DOHH2 (cell line): Measurements from ENCODE around the gene HES4.
"Not testable (repeated sequence)": the region's sequence is repeated elsewhere in the genome, so short reads cannot be mapped to it uniquely, and the experiment has no call there.

Source experiments
- H3F3A ChIP-seq: fragments of 200-600 bp; sonication (generic), shearing (Covaris generic); 2 replicates; pipeline ENCODE4 v1.6.0; 2016; ENCODE audit warnings: antibody characterized with exemption, mild to moderate bottlenecking; ENCODE audit not compliant: control insufficient read depth, insufficient read depth
- H3K27ac ChIP-seq: fragments of 200-600 bp; sonication (generic); 2 replicates; pipeline ENCODE4 v1.5.1; 2014; ENCODE audit warnings: low read depth, mild to moderate bottlenecking, low read length, moderate library complexity
- H3K27me3 ChIP-seq: fragments of 200-600 bp; sonication (generic); 2 replicates; pipeline ENCODE4 v1.6.1; 2014; ENCODE audit warnings: mild to moderate bottlenecking, low read length, mixed read lengths; ENCODE audit not compliant: control insufficient read depth
- H3K36me3 ChIP-seq: fragments of 200-600 bp; sonication (generic); 2 replicates; pipeline ENCODE4 v1.6.1; 2014; ENCODE audit warnings: mild to moderate bottlenecking, low read length, moderate library complexity, mixed read lengths; ENCODE audit not compliant: control insufficient read depth
- H3K4me1 ChIP-seq: fragments of 200-600 bp; sonication (generic); 2 replicates; pipeline ENCODE4 v1.6.1; 2014; ENCODE audit warnings: mild to moderate bottlenecking, low read length, mixed read lengths; ENCODE audit not compliant: control insufficient read depth
- H3K4me2 ChIP-seq: fragments of 200-600 bp; sonication (generic); 2 replicates; pipeline ENCODE4 v1.6.0; 2014; ENCODE audit warnings: mild to moderate bottlenecking, low read length, moderate library complexity
- H3K4me3 ChIP-seq: fragments of 200-600 bp; sonication (generic); 2 replicates; pipeline ENCODE4 v1.5.1; 2014; ENCODE audit warnings: mild to moderate bottlenecking, low read length, mixed read lengths
- H3K79me2 ChIP-seq: fragments of 200-600 bp; sonication (generic); 2 replicates; pipeline ENCODE4 v1.6.1; 2014; ENCODE audit warnings: mild to moderate bottlenecking, low read length, mixed read lengths; ENCODE audit not compliant: control insufficient read depth
- H3K9me2 ChIP-seq: fragments of 200-600 bp; sonication (generic); replicated peaks from 2 replicates; pipeline ENCODE4 v1.6.1; 2014; ENCODE audit warnings: mild to moderate bottlenecking, low read length, mixed read lengths; ENCODE audit not compliant: control insufficient read depth
- H3K9me3 ChIP-seq: fragments of 200-600 bp; sonication (generic); 2 replicates; pipeline ENCODE4 v1.6.1; 2014; ENCODE audit warnings: antibody characterized with exemption, low read length, mixed read lengths; ENCODE audit not compliant: control insufficient read depth, insufficient read depth
- H4K20me1 ChIP-seq: fragments of 200-600 bp; sonication (generic); 2 replicates; pipeline ENCODE4 v1.6.0; 2014; ENCODE audit warnings: low read depth, mild to moderate bottlenecking, antibody characterized with exemption, low read length, moderate library complexity; ENCODE audit not compliant: control insufficient read depth, insufficient read depth
- EZH2phosphoT487 ChIP-seq: fragments of 200-600 bp; sonication (generic); IDR thresholded peaks from 2 replicates; pipeline ENCODE4 v1.6.1; 2017; ENCODE audit warnings: borderline replicate concordance, mild to moderate bottlenecking, antibody characterized with exemption, low read length, moderate library complexity, mixed read lengths
- TF ChIP-seq, protein P1 (sequence below): fragments of 200-600 bp; sonication (generic); IDR thresholded peaks from one replicate; pipeline ENCODE4 v1.5.1; 2014; ENCODE audit warnings: antibody characterized with exemption, mild to moderate bottlenecking, low read depth, low read length; ENCODE audit not compliant: poor library complexity, severe bottlenecking

HES4 gene

DNA sequence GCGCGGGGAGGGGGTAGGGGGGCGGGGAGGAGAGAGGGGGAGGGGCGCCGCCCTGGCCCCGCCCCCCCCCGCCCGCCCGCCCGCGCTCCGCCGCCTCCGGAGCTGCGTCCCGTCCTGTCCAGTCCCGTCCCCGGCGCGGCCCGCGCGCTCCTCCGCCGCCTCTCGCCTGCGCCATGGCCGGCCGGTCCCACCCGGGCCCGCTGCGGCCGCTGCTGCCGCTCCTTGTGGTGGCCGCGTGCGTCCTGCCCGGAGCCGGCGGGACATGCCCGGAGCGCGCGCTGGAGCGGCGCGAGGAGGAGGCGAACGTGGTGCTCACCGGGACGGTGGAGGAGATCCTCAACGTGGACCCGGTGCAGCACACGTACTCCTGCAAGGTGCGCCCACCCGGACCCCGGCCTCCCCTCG lies 20.1 kb upstream of the HES4 start, which contains the start of gene AGRN:
Gene AGRN, plus strand, starts transcription at position 121 of the 405 bp plus-strand sequence. Its CDS starts 53 bp downstream, at position 174.
- TF ChIP-seq, protein P1, sequence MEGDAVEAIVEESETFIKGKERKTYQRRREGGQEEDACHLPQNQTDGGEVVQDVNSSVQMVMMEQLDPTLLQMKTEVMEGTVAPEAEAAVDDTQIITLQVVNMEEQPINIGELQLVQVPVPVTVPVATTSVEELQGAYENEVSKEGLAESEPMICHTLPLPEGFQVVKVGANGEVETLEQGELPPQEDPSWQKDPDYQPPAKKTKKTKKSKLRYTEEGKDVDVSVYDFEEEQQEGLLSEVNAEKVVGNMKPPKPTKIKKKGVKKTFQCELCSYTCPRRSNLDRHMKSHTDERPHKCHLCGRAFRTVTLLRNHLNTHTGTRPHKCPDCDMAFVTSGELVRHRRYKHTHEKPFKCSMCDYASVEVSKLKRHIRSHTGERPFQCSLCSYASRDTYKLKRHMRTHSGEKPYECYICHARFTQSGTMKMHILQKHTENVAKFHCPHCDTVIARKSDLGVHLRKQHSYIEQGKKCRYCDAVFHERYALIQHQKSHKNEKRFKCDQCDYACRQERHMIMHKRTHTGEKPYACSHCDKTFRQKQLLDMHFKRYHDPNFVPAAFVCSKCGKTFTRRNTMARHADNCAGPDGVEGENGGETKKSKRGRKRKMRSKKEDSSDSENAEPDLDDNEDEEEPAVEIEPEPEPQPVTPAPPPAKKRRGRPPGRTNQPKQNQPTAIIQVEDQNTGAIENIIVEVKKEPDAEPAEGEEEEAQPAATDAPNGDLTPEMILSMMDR: no peak
- TF ChIP-seq EZH2phosphoT487: no peak
- H3K27ac ChIP-seq: no peak within 1 kb of the TSS
- H3K9me2 ChIP-seq: no peaks in the 10 kb centered on the region
- H3K36me3 ChIP-seq: no peaks in the 10 kb centered on the region
- H3K4me3 ChIP-seq: peak within 1 kb of the TSS; percentile 60
- peak within 1 kb of the TSS; percentile 56 for H3K4me2 ChIP-seq
- peaks cover 37% of the 10 kb centered on the region for H3K27me3 ChIP-seq
- H3F3A ChIP-seq: no peaks in the 10 kb centered on the region
- no peaks in the 10 kb centered on the region for H4K20me1 ChIP-seq
- no peaks in the 10 kb centered on the region; the same call in 1 of the 2 replicates for H3K4me1 ChIP-seq
- H3K9me3 ChIP-seq: no peaks in the 10 kb centered on the region
- no peaks in the 10 kb centered on the region for H3K79me2 ChIP-seq

DNA sequence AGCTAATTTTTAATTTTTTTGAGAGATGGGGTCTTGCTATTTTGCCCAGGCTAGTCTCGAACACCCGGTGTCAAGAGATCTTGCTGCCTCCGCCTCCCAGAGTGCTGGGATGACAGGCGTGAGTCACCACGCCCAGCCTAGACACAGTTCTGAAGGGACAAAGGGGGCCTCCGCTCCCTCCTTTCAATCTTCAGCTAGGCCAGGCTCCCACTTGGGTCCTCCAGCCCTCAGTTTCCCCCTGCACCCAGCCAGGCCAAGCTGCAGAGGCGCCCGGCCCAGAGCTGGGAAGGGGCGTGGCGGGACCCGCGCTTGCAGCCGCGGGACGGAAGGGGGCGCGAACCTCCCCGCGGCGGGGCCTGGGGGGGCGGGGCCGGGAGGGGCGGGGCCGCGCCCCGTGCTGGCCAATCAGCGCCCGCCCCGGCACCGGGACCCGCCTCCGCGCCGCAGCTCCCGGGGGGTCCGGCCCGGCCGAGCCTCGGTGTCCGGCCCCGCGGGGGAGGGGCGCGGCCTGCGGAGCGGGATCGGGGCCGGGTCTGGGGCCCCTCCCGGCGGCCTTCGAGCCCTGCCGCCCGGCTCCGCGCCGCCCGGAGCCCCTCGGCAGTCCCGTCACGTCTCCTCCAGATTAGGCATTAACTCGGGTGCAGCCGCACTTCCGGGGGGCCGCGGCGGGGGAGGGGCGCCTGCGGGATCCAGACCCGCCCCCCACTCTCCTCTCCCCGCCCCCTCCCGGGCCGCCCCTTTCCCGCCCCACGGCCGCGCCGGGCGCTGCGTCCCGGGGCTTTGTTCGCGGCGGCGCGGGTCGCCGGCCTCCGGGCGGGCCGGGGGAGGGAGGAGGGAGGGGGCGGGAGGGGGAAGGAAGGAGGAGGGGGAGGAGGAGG lies 19.5 kb upstream of the HES4 start:
- no peaks in the 10 kb centered on the region for H3K79me2 ChIP-seq
- H3K9me2 ChIP-seq: no peaks in the 10 kb centered on the region
- no peaks in the 10 kb centered on the region; the same call in 1 of the 2 replicates for H3K4me1 ChIP-seq
- no peaks in the 10 kb centered on the region for H3K36me3 ChIP-seq
- H3K27ac ChIP-seq: no peak overlapping the region
- H3K27me3 ChIP-seq: peaks cover 36% of the 10 kb centered on the region
- H3F3A ChIP-seq: no peaks in the 10 kb centered on the region
- peak overlapping the region; percentile 42; the same call in 1 of the 2 replicates for H3K4me2 ChIP-seq
- TF ChIP-seq, protein P1: peak; percentile 26
- no peak for TF ChIP-seq EZH2phosphoT487
- peak overlapping the region; percentile 54 for H3K4me3 ChIP-seq
- no peaks in the 10 kb centered on the region for H4K20me1 ChIP-seq
- no peaks in the 10 kb centered on the region for H3K9me3 ChIP-seq

DNA sequence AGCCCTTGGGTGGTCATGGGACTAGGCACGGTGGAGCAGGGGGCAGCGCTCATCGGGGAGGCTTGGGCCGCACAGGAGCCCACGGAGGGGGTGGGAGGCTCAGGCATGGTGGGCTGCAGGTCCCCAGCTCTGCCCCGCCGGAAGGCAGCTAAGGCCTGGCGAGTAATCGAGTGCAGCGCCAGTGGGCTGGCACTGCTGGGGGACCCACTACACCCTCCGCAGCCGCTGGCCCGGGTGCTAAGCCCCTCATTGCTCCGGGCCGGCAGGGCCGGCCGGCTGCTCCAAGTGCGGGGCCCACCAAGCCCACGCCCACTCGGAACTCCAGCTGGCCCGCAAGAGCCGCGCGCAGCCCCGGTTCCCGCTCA lies 18.4 kb upstream of the HES4 start:
- Histone ChIP-seq H3K4me1 (peaks cover 10% of the 10 kb centered on the region), H3K27me3 (peaks cover 32% of the 10 kb centered on the region)
- H3K9me2 ChIP-seq, H4K20me1 ChIP-seq, H3K36me3 ChIP-seq, H3K4me2 ChIP-seq, H3K9me3 ChIP-seq, H3K4me3 ChIP-seq, H3K27ac ChIP-seq, H3K79me2 ChIP-seq, H3F3A ChIP-seq: not testable (repeated sequence)

DNA sequence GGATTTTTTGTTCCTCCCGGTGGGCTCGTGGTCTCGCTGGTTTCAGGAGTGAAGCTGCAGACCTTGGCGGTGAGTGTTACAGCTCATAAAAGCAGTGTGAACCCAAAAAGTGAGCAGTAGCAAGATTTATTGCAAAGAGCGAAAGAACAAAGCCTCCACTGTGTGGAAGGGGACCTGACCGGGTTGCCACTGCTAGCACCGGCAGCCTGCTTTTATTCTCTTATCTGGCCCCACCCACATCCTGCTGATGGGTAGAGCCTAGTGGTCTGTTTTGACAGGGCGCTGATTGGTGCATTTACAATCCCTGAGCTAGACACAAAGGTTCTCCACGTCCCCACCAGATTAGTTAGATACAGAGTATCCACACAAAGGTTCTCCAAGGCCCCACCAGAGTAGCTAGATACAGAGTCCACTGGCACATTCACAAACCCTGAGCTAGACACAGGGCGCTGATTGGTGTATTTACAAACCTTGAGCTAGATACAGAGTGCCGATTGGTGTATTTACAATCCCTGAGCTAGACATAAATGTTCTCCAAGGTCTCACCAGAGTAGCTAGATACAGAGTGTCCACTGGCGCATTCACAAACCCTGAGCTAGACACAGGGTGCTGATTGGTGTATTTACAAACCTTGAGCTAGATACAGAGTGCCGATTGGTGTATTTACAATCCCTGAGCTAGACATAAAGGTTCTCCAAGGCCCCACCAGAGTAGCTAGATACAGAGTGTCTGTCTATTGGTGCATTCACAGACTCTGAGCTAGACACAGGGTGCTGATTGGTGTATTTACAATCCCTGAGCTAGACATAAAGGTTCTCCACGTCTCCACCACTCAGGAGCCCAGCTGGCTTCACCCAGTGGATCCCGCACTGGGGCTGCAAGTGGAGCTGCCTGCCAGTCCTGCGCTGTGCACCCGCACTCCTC lies 17.8 kb upstream of the HES4 start:
- H3K4me2 ChIP-seq, H4K20me1 ChIP-seq, H3K79me2 ChIP-seq, H3F3A ChIP-seq, H3K27ac ChIP-seq, H3K4me3 ChIP-seq, H3K9me2 ChIP-seq, H3K36me3 ChIP-seq, H3K9me3 ChIP-seq: not testable (repeated sequence)
- H3K4me1 ChIP-seq: peaks cover 17% of the 10 kb centered on the region
- peaks cover 26% of the 10 kb centered on the region for H3K27me3 ChIP-seq
